Activated CD8-positive, alpha-beta memory T cell treated with anti-CD3 and anti-CD28 coated beads for 4 hours (primary cell): Measurements from ENCODE around the gene TGM6.

Experiments
- DNase-seq, 2 donors: peaks; one replicate each; pipeline ENCODE4 v3.0.0-alpha.2; 2020; ENCODE audit warnings: low read depth in 2 of 2

The TGM6 gene

DNA sequence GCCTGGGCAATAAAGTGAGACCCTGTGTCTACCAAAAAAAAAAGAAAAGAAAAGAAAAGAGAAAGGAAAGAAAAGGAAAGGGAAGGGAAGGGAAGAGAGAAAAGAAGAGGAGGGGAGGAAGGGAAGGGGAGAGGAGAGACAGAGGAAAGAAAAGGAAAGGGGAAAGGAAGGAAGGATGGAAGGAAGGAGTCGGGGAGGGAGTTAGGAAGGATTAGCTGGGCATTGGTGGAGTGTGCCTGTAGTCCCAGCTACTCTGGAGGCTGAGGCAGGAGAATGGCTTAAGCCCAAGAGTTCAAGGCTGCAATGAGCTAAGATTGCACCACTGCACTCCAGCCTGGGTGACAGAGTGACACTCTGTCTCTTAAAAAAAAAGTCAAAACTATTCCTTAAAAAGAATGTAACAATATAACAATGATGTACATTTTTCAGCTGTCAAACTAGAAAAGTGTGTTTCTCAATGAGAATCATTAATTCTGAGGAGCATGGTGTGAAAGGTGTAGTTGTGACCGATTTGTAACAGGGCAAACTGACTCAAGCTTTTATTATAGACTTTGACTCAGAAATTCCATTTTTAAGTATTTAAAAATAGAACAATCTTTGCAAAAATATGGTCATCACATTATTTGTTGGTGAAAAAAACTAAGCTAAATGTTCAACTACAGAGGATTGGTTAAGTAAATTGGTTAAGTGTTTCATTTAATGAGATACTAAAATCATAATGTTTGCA is 75.2 kb downstream of the TGM6 start:
- DNase-seq: no peak

DNA sequence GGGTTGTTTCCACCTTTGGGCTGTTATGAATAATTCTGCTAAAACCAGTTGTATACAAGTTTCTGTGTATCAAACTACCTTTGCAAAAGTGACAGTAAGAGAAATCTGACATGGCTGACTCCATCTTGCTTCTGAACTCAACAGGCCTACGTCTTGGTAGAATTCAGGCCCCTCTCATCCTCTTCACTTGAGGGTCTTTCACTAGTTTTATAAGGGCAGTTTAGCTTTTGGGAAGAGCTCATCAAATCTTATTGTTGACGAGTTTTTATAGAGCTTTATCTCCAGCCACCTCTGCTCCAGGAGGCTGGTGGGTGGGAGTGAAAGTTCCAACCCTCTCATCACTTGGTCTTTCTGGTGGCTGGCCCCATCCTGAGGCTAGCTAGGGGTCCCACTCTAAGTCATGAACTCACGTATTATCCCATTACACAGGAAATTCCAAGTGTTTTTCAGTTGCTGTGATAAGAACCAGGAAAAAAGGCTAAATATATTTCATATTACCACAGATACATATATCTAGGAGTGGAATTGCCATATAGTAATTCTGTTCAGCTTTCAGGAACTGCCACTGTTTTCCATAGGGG is 78.3 kb downstream of the TGM6 start:
- no peak for DNase-seq

DNA sequence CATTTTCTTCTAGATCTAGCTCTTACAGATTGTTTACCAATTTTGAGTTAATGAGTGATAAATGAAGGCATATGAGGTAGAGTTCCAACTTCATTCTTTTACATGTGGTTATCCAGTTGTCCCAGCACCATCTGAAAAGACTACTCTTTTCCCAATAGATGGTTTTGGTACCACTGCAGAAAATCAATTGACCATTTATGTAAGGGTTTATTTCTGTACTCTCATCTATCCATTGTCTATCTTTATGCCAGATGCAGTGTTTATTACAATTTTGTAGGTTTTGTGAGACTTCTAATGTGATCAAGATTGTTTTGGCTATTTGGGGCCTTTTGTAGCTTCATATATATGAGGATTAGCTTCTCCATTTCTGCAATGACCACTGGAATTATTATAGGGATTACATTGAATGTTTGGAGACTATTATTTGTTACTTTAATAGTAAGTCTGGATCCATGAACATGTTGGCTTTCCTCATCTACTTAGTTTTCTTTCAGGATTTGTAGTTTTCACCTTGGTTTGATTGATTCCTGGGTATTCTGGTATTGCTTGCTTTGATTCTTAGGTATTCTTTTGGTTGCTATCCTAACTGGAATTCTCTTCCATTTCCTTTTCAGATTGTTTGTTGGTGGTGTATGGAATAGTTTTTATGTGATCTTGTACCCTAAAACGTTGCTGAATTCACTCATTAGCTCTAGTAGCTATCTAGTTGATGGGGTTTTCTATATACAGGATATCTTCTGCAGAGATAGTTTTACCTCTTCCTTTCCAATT is 79.5 kb downstream of the TGM6 start:
- no peak for DNase-seq

DNA sequence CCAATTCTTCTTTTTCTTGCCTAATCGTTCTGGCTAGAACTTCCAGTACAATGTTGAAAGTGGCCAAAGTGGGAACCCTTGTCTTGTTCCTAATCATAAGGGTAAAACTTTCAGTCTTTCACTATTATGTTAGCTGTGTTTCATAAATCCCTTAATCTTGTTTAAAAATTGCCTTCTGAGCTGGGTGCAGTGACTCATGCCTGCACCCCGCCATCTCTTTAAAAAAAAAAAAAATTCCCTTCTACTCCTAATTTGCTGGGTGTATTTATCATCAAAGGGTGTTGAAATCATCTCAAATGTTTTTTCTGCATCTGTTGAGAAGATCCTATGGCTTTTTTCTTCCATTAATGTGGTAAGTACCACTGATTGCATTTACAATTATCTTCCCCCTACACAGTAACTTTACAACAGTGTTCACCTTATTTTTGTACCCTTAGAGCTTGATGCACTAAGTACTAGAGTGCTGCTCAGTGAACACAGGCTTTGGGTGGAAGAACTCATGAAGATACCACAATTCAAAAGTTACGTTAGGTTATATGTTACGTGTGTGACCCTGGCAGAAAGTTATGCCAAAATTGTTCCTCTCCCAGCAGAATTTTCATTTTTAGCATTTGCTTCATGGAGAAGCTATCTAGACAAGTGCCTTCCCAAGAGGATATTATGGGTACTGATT is 80.2 kb downstream of the TGM6 start:
- DNase-seq: no peak

DNA sequence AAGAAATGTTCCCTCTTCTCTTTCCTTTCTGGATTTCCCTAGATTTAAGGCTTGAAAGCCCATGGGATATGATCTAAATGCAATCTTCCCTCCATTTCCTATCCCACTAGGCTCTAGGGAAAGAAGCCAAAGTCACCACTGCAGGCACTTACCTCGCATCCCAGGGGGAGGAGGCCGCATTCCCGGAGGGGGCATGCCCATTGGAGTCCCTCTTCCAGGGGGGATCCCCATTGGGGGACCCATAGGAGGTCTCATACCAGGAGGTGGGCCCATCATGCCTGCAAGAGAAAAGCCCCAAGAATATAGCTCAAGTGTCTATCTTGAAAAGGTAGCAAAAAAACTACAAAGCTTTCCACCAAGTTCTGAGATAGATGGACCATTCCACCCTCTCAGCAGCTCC is 81.8 kb downstream of the TGM6 start:
- DNase-seq: no peak

DNA sequence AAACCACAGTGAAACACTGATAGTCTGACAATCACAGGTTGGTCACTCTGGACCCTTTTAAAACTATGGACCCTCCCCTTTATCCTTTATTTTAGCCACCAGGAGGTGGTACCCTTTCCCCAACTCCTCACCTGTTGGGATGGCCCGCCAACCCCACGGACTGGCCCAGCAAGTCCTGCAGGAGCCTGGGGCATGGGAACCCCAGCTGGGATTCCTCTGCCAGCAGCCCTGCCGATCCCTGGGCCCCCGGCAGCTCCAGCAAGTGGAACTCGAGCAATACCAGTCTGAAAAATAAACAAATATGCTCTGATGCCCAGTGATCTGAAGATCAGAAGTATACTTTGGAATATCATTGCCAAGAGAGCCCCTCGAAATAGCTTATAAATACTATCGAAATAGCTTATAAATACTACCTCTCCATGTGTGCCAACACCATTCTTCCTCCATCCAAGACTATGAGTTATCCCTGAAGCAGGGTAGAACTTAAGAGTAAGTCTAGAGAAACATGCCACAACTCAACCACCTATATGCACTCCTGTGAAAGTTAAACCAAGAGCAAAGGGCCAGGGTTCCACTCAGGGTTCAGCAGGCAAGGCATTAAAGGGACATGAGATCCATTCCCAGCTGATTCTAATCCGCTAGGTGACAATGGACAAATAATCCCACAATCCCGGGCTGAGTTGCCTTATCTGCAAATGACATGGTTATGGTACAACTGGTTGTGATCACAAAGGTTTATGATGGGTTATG is 83.1 kb downstream of the TGM6 start:
- no peak for DNase-seq

DNA sequence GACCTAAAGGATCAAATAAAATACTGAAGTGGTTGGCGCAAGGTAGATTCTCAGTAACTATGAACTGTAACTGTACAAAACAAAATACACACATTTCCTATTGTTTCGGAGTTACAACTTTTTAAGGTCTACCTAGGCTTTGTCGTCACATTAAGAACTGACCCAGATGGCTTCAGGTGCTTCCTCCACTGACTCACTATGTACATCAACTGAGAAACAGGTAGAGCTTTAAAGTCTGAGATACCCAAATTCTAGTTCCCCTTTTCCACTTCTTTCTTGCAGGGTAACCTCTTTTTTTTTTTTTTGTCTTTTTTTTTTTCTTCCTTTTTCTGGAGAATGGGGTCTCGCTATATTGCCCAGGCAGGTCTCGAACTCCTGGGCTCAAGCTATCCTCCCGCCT is 84.4 kb downstream of the TGM6 start:
- no peak for DNase-seq

DNA sequence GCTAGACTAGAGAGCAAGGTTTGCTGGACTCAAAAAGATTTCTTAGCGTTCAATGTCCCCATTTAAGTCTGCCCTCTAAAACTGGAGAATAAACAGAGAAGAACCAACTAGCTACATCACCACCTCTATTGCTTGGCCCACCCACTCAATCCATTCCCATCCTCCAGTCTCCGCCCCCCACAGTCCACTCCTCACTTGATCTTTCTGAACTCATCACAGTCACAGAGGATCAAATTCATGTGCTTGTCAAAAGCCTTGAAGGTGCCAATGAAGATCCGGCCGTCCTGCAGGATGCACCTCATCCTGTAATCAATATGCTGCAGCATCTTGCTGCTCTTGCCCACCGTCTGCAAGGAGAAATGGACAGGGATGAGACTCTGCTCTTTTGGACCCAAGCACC is 86.7 kb downstream of the TGM6 start:
- no peak for DNase-seq

DNA sequence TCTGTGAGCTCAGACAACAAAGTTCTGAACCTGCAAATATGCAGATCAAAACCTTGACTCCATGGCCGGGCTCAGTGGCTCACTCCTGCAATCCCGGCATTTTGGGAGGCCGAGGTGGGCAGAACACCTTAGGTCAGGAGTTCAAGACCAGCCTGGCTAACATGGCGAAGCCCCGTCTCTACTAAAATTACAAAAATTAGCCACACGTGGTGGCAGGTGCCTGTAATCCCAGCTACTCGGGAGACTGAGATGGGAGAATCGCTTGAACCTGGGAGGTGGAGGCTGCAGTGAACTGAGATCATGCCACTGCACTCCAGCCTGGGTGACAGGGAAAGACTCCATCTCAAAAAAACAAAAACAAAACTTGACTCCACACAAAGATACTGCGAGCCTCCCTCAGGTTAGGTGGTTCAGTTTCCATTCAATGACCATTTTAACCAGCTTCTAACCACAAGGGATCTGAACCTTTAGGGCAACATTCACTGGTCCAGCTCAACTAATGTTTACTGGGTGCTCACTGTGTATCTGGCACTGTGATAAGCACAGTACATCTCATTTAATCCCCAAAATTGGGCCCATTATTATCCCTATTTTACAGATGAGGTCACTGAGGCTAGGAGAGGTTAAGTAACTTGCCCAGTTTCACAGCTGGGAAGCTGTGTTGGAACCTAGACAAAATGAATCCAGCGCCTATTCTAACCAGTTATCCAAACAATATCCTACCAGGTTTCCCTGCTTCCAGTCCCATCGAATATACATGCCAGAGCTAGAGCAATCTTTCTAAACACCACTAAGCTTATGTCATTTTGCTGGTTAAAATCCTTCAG is 88.1 kb downstream of the TGM6 start:
- no peak for DNase-seq

DNA sequence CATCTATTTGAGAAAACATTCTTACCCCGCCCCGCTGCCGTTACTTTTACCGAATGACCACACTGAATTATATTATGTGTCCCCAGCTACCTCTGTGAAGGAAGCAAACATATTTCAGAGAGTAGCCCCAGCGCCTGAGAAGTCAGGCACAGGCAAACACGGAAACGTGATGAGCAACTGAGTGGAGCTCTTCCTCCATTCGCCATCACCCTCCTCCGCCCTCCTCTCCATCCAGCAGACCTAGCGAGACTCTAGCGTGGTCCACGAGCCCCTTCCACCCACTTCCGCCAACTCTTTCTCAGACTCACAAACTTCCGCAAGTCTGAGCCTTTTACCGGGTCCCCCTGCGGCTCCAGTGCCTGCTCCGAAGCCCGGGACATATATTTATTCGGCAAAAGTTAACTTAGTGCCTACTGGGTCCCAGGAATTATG is 89.3 kb downstream of the TGM6 start:
- peak; percentile 28 to 42 for DNase-seq

DNA sequence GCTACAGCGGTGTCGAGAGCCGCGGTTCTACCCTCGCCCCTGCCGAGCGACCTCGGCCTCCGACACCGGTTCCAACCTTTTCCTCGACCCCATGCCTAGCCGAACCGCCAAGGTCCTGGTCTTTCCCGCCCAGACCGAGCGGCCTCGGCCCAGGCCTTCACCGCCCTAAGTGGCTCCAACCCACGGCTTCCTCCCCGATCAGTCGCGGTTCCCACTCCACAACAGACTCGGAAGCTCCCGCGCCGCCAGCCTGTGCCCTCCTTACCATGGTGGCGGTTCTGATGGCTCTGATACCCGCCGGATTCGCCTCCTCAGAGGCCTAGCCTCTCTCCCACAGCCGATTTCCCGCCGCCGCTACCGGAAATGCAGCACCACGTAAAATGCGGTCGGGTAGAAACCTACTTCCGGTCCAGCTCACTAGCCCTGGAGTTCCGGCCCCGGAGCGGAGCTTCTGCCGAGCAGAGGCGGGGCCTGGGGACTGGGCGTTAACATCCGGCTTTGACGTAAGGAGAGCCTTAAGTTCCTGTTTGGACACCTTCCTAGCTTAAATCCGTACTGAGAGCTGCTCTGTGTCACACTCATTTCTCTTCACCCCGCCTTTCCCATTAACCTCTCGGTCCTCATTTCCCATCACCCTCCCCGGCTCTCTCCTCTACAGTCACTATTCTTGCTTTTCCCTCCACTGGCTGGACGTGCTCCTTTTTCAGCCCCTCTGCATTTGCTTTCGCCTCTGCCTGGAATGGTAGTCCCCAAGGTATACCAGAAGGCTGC is 89.9 kb downstream of the TGM6 start, which contains the start of gene SNRPB:
SNRPB (minus strand) TSS at position 367 of the 771 bp plus-strand sequence; CDS start at position 268, 99 bp downstream.
- DNase-seq: peak; percentile 93 to 94

DNA sequence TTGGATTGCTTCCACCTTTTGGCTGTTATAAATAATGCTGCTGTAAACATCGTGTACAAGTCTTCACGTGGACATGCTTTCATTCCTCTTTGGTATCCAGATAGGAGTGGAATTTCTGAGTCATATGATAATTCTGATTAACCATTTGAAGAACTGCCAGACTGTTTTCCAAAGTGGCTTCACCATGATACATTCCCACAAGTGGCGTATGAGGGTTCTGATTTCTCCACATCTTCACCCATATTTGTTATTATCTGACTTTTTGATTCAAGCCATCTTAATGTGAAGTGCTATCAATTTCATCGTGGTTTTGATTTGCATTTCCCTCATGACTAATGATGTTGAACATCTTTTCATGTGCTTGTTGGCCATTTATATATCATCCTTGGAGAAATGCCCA is 92.8 kb downstream of the TGM6 start:
- no peak for DNase-seq

DNA sequence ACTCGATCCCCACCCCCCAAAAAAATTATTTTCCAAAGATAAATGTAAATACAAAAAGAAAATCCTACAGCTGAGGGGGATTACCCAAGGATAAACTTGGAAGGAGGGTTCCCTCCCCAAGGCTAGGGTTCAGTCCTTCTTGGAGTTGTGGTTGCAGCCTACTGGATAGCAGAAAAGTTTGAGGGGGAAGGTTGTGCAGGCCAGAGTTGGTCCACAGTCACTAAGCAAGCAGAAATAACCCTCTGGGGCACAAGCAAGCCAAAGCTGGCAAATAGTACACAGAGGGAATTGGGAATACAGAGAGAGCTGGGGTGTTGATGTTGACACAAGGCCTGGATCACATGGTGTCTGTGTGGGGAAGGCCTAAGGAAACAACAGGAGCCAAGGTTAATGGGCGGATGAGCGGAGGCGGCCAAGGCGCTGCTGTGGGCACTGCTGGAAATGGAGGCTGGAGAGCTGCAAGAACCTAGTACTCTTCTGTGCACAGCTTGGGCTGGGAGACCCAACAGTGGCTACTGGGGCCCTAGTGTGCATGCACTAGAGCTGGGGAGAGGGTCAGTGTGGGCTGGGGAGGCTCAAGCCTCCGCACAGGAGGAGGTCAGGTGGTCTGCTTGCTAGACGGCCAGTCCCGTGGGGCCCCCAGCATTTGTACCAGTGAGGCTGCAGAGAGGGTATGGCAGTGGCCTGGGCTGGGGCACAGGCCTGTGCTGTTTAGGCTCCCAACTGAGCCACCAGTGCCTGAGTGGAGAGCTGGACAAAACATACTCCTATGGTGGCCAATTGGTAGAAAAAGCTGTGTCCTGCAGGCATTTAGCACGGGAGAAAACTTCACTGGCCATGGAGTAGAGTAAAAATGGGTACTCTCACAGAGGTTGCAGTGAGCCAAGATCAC is 95.4 kb downstream of the TGM6 start:
- DNase-seq: no peak

DNA sequence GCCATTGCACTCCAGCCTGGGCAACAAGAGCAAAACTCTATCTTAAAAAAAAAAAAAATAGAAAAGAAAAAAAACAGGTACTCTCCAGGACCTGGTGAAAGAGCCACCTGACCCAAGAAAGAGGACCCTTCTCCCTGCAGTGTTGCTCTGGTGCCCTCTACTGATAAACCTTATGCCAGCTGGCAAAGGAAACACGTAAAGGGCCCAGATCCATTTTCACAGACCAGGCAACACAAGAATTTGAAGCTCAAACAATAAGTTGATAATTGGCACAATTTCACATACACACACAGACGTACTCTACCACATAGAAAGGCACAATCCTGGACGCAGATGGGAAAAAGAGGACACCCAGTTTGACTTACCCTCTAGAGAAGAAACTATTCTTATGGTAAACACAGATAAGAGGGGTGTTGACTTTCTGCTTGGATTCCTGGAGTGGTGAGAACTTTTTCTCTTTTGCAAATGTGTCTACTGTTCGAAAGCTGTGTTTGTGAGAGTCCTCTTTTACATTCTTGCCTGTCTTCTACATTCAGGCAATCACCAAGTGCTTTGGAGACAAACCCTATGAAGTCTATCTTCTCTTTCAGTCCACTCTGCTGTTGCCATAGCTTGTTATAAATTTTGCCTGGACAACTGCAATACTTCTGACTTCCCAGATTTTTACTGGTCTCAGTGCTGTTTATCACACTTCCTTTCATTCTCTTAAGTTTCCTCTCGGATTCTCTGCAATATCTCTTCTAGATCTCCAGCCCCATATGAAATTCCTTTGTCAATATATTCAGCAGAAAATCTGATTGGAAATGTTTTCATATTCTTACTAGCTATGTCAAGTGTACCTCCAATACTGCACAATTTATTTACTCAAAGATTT is 96.3 kb downstream of the TGM6 start:
- DNase-seq: no peak

DNA sequence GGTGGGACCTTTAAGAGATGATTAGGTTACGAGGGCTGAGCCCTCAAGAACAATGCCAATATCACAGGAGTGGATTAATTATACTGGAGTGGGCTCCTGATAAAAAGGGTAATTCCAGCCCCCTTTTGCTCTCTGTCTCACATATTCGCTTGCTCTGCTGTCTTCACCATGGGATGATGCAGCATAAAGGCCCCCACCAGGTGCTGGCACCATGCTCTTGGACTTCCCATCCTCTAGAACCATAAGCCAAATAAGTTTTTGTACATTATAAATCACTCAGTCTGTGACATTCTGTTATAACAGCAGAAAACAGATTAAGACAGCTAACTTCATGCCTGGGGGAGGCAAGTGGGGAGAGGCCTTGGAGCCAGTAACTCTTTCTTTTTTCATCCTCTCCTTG is 99.7 kb downstream of the TGM6 start:
- no peak for DNase-seq
